NB4 (cell line): ENCODE measurements around the gene CHRNA7.
"Not testable (repeated sequence)": the region's sequence is repeated elsewhere in the genome, so short reads cannot be mapped to it uniquely, and the experiment has no call there.

ENCODE experiments used
- DNase-seq: peaks from one replicate; pipeline ENCODE4 v3.0.0; 2010; ENCODE audit warnings: low read depth
- H3K4me3 ChIP-seq: one replicate; pipeline ENCODE4 v1.5.1; 2011; ENCODE audit warnings: mild to moderate bottlenecking, low read depth, low read length, moderate library complexity
- CTCF ChIP-seq: IDR thresholded peaks from one replicate; pipeline ENCODE4 v1.5.1; 2012; ENCODE audit warnings: low read depth, low read length
- MAX ChIP-seq: IDR thresholded peaks from 2 replicates; pipeline ENCODE4 v1.6.1; 2011; ENCODE audit warnings: low read depth, low read length
- MYC ChIP-seq: IDR thresholded peaks from 2 replicates; pipeline ENCODE4 v1.6.1; 2011; ENCODE audit warnings: low read depth, low read length
- POLR2A ChIP-seq: IDR thresholded peaks from 2 replicates; pipeline ENCODE4 v1.6.1; 2011; ENCODE audit warnings: mild to moderate bottlenecking; ENCODE audit not compliant: insufficient read length; ENCODE audit errors: extremely low read depth

CHRNA7 gene

GRCh38 chr15:32132859-32133258, 102.5 kb downstream of the CHRNA7 start:
- DNase-seq = no peak
- H3K4me3 ChIP-seq = no peak overlapping the region
- TF ChIP-seq MAX (no peak), CTCF (no peak), MYC (no peak)

GRCh38 chr15:32134842-32135241, 104.5 kb downstream of the CHRNA7 start:
- no peak overlapping the region for H3K4me3 ChIP-seq
- no peak for TF ChIP-seq MAX
- TF ChIP-seq MYC = no peak
- no peak for TF ChIP-seq POLR2A
- TF ChIP-seq CTCF = no peak

GRCh38 chr15:32135335-32135734, 105.0 kb downstream of the CHRNA7 start:
- no peak overlapping the region for H3K4me3 ChIP-seq
- no peak for DNase-seq
- TF ChIP-seq POLR2A (no peak), MYC (no peak), CTCF (no peak), MAX (no peak)

More at GRCh38 chr15:32134842-32135241, 104.5 kb downstream of the CHRNA7 start:
- DNase-seq = no peak

- not testable (repeated sequence) for H3K4me3 ChIP-seq, DNase-seq
Observed at GRCh38 chr15:32145512-32145911, 115.2 kb downstream of the CHRNA7 start.

GRCh38 chr15:32148833-32149555, 118.7 kb downstream of the CHRNA7 start:
- no peak for TF ChIP-seq MAX
- TF ChIP-seq MYC = no peak
- no peak for TF ChIP-seq CTCF
- TF ChIP-seq POLR2A = no peak
- no peak for DNase-seq
- H3K4me3 ChIP-seq = no peak overlapping the region

GRCh38 chr15:32152574-32152973, 122.3 kb downstream of the CHRNA7 start:
- DNase-seq = no peak
- TF ChIP-seq MYC (no peak), CTCF (no peak), POLR2A (no peak), MAX (no peak)
- H3K4me3 ChIP-seq = no peak overlapping the region

- not testable (repeated sequence) for H3K4me3 ChIP-seq, DNase-seq
Observed at GRCh38 chr15:32153868-32154623, 123.7 kb downstream of the CHRNA7 start.

- not testable (repeated sequence) for DNase-seq, H3K4me3 ChIP-seq
Observed at GRCh38 chr15:32162143-32162542, 131.8 kb downstream of the CHRNA7 start.

- not testable (repeated sequence) for DNase-seq, H3K4me3 ChIP-seq
Observed at GRCh38 chr15:32164065-32164464, 133.8 kb downstream of the CHRNA7 start.

- not testable (repeated sequence) for DNase-seq, H3K4me3 ChIP-seq
Observed at GRCh38 chr15:32164747-32165146, 134.4 kb downstream of the CHRNA7 start.
